SK-N-MC (cell line): ENCODE measurements around the gene POU2F3.

Source experiments
- DNase-seq: peaks from one replicate; pipeline ENCODE4 v3.0.0-alpha.2; 2011; ENCODE audit warnings: low read depth, low spot score
- H3K27ac ChIP-seq: fragments of 200-600 bp; sonication (generic); 2 replicates; pipeline ENCODE4 v1.5.1; 2016; ENCODE audit warnings: mixed run types
- H3K36me3 ChIP-seq: fragments of 200-600 bp; sonication (generic); 2 replicates; pipeline ENCODE4 v1.6.1; 2017; ENCODE audit warnings: antibody characterized with exemption, low read length, mixed read lengths; ENCODE audit not compliant: insufficient read depth
- H3K4me3 ChIP-seq: fragments of 200-600 bp; sonication (generic); 2 replicates; pipeline ENCODE4 v1.5.1; 2016
- H3K9ac ChIP-seq: fragments of 200-600 bp; sonication (generic); 2 replicates; pipeline ENCODE4 v1.8.0; 2017; ENCODE audit warnings: mixed run types, mixed read lengths; ENCODE audit not compliant: insufficient read length
- H3K9me3 ChIP-seq: fragments of 200-600 bp; sonication (generic); 2 replicates; pipeline ENCODE4 v1.6.1; 2017; ENCODE audit warnings: low read depth, mild to moderate bottlenecking, antibody characterized with exemption, low read length, moderate library complexity, mixed read lengths
- EZH2 ChIP-seq: fragments of 200-600 bp; sonication (generic); IDR thresholded peaks from one replicate; pipeline ENCODE4 v1.6.1; 2017; ENCODE audit warnings: antibody characterized with exemption
- FOXP2 ChIP-seq: optimal IDR thresholded peaks from 2 replicates; pipeline ENCODE3; 2011; ENCODE audit warnings: mild to moderate bottlenecking, moderate library complexity; ENCODE audit not compliant: insufficient read depth; ENCODE audit errors: extremely low read length, control extremely low read depth
- POLR2AphosphoS5 ChIP-seq: IDR thresholded peaks from 2 replicates; pipeline ENCODE4 v1.6.1; 2012; ENCODE audit warnings: mild to moderate bottlenecking, low read depth, low read length, borderline replicate concordance

The POU2F3 gene

DNA sequence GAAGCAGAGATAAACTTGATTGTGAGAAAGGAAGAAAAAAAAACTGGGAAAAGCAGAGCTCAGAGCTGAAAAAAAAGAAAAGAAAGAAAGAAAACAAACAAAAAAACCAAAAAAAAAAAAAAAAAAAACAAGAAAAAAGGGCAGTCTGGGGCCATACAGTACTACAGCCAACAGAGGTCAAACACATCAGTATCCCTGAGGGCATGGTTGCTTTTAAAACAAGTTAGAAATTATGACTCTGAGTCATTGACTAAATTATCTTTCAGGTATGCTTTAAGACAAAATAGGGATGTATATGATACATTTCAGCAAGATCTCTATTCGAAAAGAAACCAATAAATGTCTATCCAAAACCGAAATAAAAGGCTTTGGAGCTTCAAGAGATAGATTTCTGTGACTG is 48.1 kb downstream of the POU2F3 start:
- TF ChIP-seq FOXP2 (no peak), POLR2AphosphoS5 (no peak), EZH2 (no peak)
- Histone ChIP-seq H3K36me3 (no peaks in the 10 kb centered on the region), H3K4me3 (no peak overlapping the region), H3K27ac (no peak overlapping the region), H3K9me3 (no peaks in the 10 kb centered on the region), H3K9ac (no peak overlapping the region)
- DNase-seq = no peak

DNA sequence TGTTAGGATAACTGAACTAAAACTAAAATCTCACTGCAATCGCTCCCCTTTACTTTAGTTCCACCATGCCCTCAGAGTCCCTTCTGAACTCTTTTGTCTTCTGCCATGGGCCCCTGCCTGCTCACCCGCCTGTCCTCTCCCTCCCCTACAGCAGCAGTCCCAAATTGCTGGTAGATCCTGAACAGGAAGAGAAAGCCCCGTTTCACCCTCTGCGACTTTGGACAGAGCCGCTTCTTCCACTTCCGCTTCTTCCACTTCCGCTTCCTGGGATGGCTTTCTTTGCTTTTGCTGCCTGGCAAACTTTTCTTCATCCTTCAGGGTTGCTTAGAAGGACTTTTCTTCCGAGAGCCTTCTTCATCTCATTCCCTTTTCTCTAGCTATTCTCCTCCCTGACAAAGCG is 49.5 kb downstream of the POU2F3 start:
- H3K4me3 ChIP-seq = no peak overlapping the region
- no peak for DNase-seq

DNA sequence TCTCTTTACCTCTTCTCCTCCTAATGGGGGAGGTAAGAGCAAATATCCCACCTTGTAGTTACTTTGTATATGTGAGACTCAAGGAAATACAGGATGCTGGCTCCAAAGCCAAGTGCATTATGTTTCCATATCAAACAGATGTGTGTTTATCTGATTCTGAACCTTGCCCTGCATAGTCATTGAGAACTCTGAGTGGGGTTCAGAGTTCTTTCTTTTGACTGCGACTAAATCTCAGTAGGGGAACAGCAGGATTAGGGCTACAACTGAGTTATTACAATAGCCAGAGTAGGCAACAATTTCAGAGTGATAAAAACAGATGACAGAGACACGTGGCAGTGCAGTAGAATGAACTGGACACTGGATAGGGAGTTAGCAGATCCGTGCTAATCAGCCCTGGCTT is 51.0 kb downstream of the POU2F3 start:
- no peak for DNase-seq
- H3K4me3 ChIP-seq = no peak overlapping the region

More for the DNA sequence above, 49.5 kb downstream of the POU2F3 start:
- TF ChIP-seq POLR2AphosphoS5 = no peak
- TF ChIP-seq FOXP2 = no peak
- TF ChIP-seq EZH2 = no peak
- H3K36me3 ChIP-seq = no peaks in the 10 kb centered on the region
- no peak overlapping the region for H3K9ac ChIP-seq
- H3K27ac ChIP-seq = no peak overlapping the region
- H3K9me3 ChIP-seq = no peaks in the 10 kb centered on the region

DNA sequence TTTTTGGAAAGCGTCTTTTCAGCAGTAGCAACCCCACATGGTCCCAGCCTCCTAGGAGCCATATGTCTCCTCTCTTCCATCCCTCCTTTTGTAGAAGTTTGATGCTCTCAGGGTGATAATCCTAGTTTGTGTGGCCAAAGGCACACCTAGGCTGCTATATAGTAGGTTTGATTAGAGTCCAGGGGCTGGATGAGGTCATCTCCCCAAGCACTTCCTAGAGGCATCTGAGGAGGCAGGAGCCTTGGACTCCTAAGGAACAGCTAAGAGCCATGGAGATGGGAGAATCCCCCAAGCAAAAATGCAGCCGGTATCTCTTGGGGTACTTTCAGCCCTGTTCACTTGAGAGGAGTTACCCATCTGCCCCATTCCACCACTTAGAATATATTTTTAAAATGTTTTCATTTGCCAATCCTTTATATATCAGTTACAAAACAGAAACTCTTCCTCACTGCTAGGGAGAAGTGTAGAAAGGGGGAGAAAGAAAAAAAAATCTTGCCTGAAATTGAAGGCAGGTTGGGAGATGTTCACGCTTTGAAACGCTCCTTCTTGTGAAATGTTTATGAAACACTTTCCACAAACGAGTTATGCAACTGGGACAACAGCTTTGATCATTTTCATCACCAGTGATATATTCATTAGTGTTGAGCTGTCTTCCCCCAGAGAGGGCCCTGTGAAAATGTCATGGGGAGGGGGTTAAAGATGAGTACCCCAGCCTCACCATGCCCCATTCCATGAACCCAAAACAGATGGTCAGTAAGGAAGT is 53.3 kb downstream of the POU2F3 start:
- no peak overlapping the region for H3K27ac ChIP-seq
- DNase-seq = no peak
- H3K36me3 ChIP-seq = no peaks in the 10 kb centered on the region
- no peak overlapping the region for H3K9ac ChIP-seq
- H3K9me3 ChIP-seq = no peaks in the 10 kb centered on the region
- TF ChIP-seq POLR2AphosphoS5 = no peak
- TF ChIP-seq EZH2 = no peak
- no peak for TF ChIP-seq FOXP2
- H3K4me3 ChIP-seq = no peak overlapping the region

More for the DNA sequence above, 51.0 kb downstream of the POU2F3 start:
- Histone ChIP-seq H3K27ac (no peak overlapping the region), H3K9me3 (no peaks in the 10 kb centered on the region), H3K36me3 (no peaks in the 10 kb centered on the region), H3K9ac (no peak overlapping the region)
- no peak for TF ChIP-seq POLR2AphosphoS5
- TF ChIP-seq EZH2 = no peak
- no peak for TF ChIP-seq FOXP2

DNA sequence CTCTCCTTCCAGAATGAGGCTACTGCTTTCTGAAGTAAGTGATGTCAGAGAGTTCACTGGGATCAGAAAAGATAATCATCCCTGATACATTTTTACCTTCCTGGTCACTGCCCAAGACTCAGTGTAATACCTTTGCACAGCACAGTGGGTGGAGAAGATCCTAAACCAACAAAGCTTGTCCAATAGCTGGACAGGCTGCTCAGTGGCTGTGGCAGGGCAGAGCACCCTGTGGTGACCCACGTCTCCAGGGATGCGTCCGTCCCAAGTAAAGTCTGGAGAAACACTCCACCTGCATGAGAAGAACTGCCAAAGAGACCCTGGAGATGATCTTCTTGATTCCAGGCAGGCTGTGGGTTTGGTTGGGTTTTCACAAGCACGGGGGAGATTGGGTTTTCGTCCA is 54.2 kb downstream of the POU2F3 start:
- Histone ChIP-seq H3K9ac (no peak overlapping the region), H3K27ac (no peak overlapping the region)
- TF ChIP-seq EZH2 (no peak), POLR2AphosphoS5 (no peak), FOXP2 (no peak)

DNA sequence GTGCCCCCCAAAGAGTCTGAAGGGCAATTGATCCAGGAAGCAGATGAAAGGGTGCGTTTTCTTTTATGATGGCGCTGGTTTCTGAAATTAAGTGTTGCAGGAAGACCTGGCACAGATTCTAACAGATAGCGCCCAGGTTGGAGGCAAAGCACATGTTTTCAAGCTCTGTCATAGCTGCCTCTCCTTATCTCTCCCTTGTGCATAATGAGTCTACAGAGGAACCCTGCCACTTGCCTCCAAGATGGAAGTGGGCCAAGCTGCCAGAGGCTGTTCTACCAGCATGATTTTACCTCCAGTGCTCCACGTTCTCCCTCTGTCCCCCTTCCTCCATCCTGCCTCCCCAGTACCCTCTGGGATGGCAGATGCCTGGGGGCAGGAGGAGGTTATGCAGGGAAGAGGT is 55.2 kb downstream of the POU2F3 start:
- no peak for TF ChIP-seq FOXP2
- TF ChIP-seq EZH2 = no peak
- no peak for TF ChIP-seq POLR2AphosphoS5
- DNase-seq = no peak
- H3K9me3 ChIP-seq = no peaks in the 10 kb centered on the region
- H3K36me3 ChIP-seq = no peaks in the 10 kb centered on the region
- no peak overlapping the region; the same call in 1 of the 2 replicates for H3K4me3 ChIP-seq
- no peak overlapping the region for H3K27ac ChIP-seq
- no peak overlapping the region for H3K9ac ChIP-seq

More for the DNA sequence above, 54.2 kb downstream of the POU2F3 start:
- Histone ChIP-seq H3K4me3 (no peak overlapping the region), H3K9me3 (no peaks in the 10 kb centered on the region), H3K36me3 (no peaks in the 10 kb centered on the region)
- no peak for DNase-seq

DNA sequence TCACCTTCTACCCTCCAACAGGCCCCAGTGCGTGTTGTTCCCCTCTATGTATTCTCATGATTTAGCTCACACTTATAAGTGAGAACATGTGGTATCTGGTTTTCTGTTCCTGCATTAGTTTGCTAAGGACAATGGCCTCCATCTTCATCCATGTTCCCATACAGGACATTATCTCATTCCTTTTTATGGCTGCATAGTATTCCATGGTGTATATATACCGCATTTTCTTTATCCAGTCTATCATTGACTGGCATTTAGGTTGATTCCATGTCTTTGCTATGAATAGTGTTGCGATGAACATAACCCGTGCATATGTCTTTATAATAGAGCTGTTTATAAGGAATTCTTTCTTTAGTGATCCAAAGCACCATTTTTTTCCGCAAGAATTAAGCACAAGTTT is 56.6 kb downstream of the POU2F3 start:
- DNase-seq = no peak
- no peaks in the 10 kb centered on the region for H3K36me3 ChIP-seq
- TF ChIP-seq EZH2 (no peak), POLR2AphosphoS5 (no peak), FOXP2 (no peak)
- H3K9me3 ChIP-seq = no peaks in the 10 kb centered on the region
- H3K4me3 ChIP-seq = no peak overlapping the region
- no peak overlapping the region for H3K27ac ChIP-seq
- no peak overlapping the region for H3K9ac ChIP-seq

DNA sequence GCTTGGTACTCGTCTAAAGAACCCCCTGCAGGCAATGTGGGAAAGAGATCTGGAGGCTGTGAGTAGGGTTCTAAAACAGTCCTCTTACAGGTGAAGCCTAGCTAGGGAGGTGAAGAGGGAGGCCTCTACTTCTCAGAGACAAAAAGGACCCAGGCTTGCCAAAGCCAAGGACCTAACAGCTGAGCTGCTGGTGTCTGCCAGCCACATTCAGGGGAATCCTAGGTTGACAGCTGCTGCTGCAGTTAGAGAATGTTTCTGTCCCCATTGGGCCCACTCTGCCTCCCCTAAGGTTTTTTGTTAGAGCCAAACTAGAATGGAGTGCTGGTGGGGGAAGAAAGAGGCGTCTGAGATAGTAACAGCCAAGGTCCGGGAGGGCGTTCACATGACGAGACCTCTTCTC is 58.5 kb downstream of the POU2F3 start:
- DNase-seq = no peak
- Histone ChIP-seq H3K4me3 (no peak overlapping the region), H3K9ac (no peak overlapping the region), H3K9me3 (no peaks in the 10 kb centered on the region), H3K27ac (no peak overlapping the region), H3K36me3 (no peaks in the 10 kb centered on the region)
- TF ChIP-seq FOXP2 (no peak), EZH2 (no peak), POLR2AphosphoS5 (no peak)

DNA sequence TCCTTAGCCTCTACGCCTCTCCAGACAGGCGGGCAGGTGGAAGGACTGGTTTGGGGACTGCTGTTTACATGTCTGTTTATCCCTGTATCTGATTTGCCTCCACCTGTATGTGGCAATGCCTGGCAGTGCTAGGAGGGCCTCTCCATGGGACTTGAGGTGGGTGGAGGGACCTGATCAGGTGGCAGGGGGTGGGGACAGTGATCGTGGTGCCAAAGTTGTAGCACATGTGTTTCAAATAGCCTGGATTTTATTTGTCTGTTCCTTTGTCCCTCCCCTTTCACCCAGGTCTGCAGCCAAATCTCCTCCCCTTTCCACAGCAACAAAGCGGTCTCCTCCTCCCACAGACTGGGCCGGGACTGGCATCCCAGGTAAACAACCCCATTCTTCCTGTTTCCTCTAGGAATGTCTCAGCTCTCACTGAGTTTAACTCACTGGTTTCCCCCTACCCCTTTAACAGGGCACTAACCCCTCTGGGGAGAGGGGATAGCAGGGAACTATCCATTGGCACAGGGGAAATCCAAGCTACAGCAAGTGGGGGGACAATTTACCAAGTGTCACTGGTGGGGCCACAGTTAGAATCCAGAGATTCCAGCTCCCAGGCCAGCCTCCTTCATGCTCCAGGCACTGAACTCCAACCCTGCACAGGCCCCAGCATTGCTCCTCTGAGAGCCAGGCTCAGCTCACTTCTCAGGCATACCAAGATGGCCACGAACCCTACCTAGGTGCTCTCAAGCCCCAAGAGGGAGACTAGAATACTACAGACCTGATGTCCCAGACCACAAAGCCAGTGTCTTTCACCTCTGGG is 62.3 kb downstream of the POU2F3 start:
- Histone ChIP-seq H3K27ac (no peak overlapping the region), H3K9ac (no peak overlapping the region), H3K36me3 (no peaks in the 10 kb centered on the region), H3K9me3 (no peaks in the 10 kb centered on the region), H3K4me3 (no peak overlapping the region)
- DNase-seq = no peak
- no peak for TF ChIP-seq EZH2
- no peak for TF ChIP-seq POLR2AphosphoS5
- TF ChIP-seq FOXP2 = no peak
